Right lung (tissue), 5 donors: ENCODE measurements around the gene SERPINB6. TPM values are rescaled to one million over a fixed set of nuclear protein-coding genes. Genes with fewer than 3 reads are reported as not detected.
A peak's percentile ranks its signal among the peaks of the same experiment; 100 is the strongest.
"Not testable (repeated sequence)": the region's sequence is repeated elsewhere in the genome, so short reads cannot be mapped to it uniquely, and the experiment has no call there.

Experiments
- DNase-seq, 2 donors: peaks; one replicate each; pipeline ENCODE4 v3.0.0-alpha.2; 2013
- polyA plus RNA-seq, 5 donors: library from polyadenylated mRNA; unstranded; fragments of 120-200 nt; gene quantifications; one replicate each; pipeline versions ENCODE4 v1.2.1 to v1.2.3, GENCODE V29; 2013; ENCODE audit warnings: inconsistent platforms in 1 of 5, low replicate concordance in 1 of 5; ENCODE audit not compliant: insufficient read length in 5 of 5, insufficient read depth in 1 of 5

SERPINB6 gene
- polyA plus RNA-seq, 5 donors, result 110 to 128 (median 112) TPM

DNA sequence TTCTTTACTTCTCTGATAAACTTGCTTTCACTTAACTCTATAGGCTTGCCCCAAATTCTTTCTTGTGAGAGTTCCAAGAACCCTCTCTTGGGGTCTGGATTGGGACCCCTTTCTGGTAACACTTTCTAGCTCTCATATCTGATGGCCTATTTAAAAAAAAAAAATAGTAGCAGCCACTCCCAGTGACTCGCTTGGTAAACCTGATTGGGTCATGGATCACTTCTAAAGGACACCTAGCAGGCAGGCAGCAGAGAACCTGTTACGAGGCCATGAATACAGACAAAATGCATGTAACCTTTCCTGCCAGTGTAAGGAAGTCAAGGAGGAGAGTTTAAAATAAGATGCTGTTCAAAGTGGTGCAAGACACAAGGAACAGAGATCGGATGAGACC lies 9.1 kb upstream of the SERPINB6 start:
- DNase-seq, result no peak

DNA sequence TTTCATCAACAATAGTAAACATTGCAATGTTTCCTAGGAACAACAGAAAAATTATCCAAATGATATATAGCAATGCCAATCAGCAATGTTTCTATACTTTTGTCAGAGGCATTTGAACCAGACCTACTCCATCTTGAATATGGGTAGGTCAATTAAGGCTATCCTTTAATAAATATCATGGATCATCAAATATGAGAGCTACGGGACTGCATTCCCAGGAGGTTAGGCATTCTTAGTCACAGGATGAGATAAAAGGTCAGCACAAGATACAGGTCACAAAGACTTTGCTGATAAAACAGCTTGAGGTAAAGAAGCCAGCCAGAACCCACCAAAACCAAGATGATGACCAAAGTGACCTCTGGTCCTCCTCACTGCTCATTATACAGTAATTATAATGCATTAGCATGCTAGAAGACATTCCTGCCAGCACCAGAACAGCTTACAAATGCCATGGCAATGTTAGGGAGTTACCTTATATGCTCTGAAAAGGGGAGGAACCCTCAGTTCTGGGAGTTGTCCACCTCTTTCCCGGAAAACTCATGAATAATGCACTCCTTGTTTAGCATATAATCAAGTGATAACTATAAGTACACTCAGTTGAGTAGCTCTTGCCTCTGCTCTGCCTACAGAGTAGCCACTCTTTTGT lies 8.6 kb upstream of the SERPINB6 start:
- no peak for DNase-seq

- DNase-seq, result no peak
Measured at GRCh38 chr6:2978923-2979322, 7.6 kb upstream of the SERPINB6 start.

DNA sequence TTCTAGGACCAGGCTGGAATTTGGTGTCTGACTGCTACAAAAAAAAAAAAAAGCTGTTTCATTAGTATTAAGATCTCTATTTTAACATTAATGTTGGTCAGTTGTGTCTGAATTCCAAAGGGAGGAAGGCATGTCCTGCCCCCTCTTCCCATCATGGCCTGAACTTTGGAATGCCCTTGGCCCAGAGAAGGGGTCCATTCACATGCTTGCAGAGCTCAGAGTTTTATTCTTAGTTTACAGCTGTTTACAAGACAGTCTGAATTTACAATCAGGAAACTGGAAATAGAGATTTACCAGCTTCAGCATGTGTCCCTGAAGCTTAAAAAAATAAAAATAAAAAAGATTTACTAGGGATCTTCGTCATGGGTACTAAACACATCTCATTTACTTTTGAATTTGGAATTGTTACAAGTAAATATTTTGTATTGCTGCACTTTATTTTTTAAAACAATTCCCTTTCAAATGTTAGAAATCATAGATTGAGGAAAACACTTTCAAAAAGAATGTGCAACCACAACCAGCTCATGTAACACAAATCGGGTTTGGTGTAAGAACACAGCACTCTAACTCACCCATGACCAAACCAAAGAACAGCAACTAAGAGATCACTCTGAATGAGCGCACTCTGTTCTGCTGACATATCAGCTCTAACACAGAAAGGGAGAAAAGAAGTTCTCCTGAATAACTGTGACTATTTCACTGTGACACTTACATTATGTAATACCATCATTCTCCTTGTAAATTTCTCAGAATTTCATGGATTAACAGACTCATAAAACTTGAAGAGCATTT lies 6.6 kb upstream of the SERPINB6 start:
- no peak for DNase-seq

- DNase-seq, result no peak
Measured at GRCh38 chr6:2977290-2977689, 5.9 kb upstream of the SERPINB6 start.

DNA sequence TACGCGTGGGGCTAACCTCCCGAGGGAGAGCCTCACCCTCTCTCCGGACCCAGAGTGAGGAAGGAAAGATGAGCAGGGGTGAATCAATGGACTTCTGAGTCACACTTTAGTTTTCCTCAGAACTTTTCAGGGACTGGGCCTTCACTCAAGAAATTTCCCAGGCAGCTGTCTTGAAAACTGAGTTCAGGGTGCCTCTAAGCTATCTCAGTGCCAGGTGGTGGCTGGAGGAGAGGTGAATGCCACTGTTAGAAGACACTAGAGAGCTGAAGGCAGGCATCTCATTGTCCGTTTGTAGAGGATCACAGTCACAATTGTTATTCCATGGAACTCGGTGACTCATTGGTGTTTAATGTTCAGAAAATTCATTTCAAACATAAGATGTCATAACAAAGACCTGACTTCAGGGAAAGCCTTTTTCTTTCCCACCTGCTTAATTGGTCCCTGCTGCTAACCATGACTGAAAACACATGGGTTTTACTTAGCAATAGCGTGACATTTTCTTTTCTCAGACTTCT lies 5.3 kb upstream of the SERPINB6 start:
- no peak for DNase-seq

DNA sequence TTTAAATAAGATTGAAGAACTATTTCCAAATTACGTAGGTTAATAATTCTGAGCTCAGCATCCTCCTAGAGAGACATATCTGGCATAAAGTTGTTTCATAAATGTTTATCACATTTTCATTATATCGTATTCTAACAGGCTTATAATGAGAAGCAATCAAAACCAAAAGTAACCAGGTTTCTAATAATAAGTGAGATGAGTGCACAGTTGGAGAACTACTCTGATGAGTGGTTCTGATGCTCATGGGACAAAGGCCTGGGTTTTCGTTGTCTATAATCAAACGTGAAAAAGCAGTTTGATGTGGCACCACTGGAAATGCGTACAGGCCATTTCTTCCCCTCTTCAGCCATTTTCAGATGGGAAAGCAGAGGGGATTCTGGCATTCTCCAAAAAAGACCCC lies 4.7 kb upstream of the SERPINB6 start:
- no peak for DNase-seq

- DNase-seq, result no peak
Measured at GRCh38 chr6:2973676-2974075, 2.3 kb upstream of the SERPINB6 start.

DNA sequence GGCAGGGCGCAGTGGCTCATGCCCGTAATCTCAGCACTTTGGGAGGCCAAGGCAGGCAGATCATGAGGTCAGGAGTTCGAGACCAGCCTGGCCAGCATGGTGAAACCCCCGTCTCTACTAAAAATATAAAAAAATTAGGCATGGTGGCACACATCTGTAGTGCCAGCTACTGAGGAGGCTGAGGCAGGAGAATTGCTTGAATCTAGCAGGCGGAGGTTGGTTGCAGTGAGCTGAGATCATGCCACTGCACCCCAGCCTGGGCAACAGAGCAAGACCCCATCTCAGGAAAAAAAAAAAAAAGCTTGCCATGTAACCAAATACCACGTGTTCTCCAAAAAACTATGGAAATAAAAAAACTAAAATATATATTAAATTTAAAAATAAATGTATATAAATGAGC lies 1.8 kb upstream of the SERPINB6 start:
- DNase-seq, result not testable (repeated sequence)

DNA sequence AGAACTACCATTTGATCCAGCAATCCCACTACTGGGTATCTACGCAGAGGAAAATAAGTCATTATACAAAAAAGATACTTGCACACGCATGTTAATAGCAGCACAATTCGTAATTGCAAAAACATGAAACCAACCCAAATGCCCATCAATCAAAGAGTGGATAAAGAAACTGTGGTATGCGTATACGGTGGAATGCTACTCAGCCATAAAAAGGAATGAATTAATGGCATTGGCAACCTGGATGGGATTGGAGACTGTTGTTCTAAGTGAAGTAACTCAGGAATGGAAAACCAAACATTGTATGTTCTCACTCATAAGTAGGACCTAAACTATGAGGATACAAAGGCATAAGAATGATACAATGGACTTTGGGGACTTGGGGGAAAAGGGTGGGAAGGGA lies 1.3 kb upstream of the SERPINB6 start:
- not testable (repeated sequence) for DNase-seq

- not testable (repeated sequence) for DNase-seq
Measured at GRCh38 chr6:2972219-2972487, 786 bp upstream of the SERPINB6 start.

DNA sequence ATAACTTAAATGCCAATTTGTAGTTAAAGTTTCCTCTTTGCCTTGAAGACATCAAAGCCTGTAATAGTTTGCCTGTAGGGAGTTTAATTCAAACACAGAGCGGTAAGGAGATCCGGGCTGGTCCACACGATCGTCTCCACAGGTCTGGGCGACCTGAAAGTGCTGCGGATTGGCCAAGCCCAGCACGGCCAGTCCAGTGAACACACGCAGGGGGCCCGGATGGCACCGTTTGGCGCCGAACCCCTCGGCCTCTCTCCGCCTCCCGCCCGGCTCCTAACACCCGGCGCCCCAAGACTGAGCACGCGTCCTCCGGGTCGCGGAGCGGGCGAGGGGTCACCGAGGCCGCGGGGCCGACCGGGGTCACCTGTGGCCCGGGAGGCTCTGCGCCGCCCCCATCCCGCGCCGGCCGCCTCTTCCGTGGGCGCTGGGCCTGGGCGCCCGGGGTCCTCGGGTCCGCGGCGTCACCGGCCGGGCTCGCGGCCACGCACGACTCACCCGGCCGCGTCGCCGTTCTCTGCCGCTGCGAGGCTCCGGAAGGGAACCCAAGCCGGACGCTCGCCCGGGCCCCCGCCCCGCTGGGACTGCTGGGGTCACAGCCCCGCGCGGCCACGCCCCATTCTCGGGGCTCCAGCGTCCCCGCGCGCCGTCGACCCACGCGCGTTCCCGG lies 481 bp downstream of the SERPINB6 start:
- peak; percentile 57 to 63 for DNase-seq

DNA sequence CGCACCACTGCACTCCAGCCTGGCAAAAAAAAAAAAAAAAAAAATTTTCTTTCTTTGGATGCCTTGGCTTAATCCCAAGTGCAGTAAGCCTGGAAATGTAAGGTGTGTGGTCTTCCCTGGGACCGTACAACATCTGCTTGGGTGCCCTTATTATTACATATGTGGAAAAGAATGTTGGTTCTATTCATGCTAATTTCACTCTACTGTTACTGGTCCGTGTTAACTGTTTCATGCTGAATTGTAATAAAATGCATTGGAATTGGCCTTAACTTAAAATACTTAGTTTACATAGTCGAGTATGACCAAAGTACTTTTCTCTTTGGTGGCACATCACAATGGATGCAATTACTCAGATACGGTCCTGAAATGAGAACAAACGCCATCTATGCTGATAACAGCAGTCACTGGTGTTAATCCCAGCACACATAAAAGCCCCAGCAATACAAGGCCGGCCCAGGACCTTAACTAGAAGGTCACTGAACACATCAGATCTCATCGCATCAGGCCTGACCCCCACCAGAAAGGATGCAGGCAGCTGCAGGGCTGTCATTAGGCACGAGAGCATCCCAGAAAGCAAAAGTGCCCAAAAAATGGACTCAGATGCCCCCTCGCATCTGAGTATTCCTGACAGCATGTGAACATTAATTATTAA lies 1.2 kb downstream of the SERPINB6 start:
- no peak for DNase-seq

GRCh38 chr6:2969549-2969948 lies 1.8 kb downstream of the SERPINB6 start:
- no peak for DNase-seq

DNA sequence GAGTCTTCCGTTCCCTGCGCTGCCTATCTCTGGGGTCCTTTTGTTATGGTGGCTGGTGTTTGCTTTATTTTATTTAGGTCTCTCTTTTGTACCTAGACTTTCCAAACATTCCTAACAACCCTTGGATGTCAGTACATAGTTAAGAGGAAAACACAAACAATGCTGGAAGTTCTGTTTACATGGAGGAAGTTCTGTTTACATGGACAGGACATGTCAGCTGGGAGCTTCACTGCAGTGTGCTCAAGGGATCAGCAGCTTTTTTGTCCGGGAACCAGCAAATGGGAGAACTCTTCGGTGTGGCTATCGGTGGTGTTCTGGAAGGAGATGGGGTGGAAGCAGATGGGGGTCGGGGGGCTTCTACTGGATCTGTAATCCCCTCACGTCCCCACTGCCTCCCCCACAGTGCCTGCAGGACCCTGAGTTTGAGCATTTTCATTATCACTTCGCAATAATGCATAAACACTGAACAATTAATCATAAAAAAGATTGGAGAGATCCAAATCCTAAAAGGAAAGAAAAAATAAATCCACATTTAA lies 2.7 kb downstream of the SERPINB6 start:
- DNase-seq, result no peak

- DNase-seq, result no peak
Measured at GRCh38 chr6:2967936-2968335, 3.4 kb downstream of the SERPINB6 start.

DNA sequence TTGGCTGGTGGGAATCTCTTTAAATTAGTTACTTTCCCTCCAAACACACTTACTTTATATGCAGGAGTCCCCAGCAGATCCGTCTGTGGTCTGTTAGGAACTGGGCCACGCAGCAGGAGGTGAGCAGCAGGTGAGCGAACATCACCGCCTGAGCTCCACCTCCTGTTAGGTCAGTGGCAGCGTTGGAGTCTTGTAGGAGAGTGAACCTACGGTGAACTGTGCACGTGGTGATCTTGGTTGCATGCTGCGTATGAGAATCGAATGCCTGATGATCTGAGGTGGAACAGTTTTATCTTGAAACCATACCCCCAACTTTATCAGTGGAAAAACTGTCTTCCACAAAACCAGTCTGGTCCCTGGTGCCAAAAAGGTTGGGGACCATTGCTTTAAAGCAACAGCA lies 5.0 kb downstream of the SERPINB6 start:
- DNase-seq, result no peak

GRCh38 chr6:2964793-2965505 lies 6.4 kb downstream of the SERPINB6 start:
- DNase-seq, result no peak

GRCh38 chr6:2963756-2964155 lies 7.6 kb downstream of the SERPINB6 start:
- DNase-seq, result no peak

- no peak for DNase-seq
Measured at GRCh38 chr6:2962636-2963035, 8.7 kb downstream of the SERPINB6 start.

DNA sequence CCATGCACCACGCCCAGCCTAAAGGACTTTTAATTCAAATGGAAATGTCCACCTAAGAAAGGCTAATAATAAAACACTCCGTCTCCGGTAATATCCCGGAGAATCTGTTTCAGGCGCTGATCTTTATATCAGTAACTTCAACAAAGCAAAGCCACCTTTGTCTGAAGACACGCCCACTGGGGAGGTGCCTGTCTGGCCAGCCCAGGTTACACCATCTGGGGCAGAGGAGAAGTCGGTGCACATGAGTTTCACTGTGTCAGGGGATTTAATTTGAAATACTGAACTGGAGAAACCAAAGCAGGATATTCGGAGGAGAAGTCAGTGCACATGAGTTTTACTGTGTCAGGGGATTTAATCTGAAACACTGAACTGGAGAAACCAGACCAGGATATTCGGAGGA lies 9.4 kb downstream of the SERPINB6 start:
- no peak for DNase-seq

DNA sequence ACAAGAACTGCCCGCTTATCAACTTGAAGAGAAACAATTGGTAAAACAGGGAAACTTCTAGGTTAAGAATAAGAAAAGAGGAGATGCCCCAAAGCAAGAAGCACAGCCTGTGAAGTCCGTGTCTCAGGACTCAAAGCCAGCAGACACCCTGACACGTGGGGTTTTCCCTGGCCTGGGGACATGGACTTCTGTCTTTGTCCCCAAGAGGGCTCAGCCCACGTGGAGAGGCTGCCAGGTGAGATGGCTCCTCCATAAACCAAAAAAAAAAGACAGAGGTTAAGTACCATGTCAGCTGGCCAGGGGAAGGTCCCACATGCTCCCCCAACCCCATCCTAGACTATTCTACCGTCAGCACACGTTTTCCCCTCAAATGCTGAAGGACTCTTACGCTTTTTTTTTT lies 9.9 kb downstream of the SERPINB6 start:
- no peak for DNase-seq
